ENCODE measurements around the gene TARDBP.
"Not testable (repeated sequence)": the region's sequence is repeated elsewhere in the genome, so short reads cannot be mapped to it uniquely, and the experiment has no call there.

Gene TARDBP

DNA sequence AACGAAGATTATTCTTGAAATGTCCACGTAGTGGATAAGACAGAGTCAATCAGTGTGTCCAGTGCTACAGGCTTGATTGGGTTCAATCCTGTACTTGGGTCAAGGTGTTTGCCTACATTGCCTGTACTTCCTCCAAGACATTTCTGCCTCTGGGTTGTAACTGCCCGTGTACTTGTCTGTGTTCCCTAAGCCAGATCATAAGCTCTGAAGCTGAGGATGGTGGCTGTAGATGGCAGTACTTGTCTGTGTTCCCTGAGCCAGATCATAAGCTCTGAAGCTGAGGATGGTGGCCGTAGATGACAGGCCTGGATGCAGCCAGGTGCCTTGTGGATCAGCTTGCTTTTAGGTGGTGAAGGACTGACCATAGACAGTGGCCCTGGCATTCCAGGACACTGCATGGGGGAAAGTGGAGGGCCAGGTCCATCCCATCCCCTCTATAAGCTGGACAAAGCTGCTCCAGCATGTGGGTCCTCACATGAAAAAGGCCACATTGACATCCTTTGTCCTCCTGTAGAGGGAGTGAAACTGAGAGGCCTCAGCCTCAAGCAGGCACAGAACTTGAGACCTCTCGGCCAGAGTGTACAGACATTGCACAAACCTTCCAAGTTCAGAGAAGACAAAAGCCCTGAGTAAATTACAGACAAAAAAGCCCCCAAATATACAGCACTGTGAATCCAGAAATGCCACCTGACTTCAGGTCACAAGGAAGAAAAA is 49.4 kb downstream of the TARDBP start:
- no peak for DNase-seq

DNA sequence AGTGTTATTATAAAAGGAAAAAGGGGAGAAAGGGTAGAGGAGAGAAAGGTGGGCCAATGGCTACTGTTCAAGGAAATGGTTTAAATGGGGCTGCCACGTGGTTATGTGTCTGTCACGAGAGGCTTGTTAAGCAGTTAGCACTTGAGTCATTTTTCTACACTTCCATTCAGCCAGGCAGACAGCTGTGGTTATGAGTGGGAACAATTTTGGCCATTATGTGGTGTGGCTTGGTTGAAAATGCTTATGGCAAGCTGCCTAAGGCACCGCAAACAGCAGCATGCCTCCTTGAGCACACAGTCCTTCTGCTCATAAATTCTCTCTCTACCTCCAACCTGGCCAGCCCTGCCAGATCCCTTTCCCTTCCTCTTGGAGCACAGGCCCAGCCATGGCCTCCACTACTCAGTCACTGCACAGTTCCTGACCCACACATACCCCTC is 50.5 kb downstream of the TARDBP start:
- no peak for DNase-seq

DNA sequence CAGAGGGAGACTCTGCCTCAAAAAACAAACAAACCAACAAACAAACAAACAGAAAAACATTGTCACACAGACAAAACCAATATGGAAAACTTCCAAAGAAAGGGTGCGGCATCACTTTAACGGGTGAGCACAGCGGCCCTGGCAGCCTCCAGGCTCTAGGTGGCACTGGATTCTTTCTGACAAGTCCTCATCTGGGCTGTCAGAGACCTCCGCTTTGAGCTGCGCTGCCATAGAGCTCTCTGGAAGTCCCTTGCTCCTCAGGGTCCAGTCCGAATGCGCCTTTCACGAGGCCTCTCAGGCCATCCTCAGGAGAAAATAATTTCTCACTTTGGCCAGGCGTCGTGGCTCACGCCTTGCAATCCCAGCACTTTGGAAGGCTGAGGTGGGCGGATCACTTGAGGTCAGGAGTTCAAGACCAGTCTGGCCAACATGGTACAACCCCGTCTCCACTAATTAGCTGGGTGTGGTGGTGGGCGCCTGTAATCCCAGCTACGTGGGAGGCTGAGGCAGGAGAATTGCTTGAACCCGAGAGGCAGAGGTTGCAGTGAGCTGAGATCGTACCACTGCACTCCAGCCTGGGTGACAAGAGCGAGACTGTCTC is 51.6 kb downstream of the TARDBP start:
- DNase-seq: not testable (repeated sequence)

DNA sequence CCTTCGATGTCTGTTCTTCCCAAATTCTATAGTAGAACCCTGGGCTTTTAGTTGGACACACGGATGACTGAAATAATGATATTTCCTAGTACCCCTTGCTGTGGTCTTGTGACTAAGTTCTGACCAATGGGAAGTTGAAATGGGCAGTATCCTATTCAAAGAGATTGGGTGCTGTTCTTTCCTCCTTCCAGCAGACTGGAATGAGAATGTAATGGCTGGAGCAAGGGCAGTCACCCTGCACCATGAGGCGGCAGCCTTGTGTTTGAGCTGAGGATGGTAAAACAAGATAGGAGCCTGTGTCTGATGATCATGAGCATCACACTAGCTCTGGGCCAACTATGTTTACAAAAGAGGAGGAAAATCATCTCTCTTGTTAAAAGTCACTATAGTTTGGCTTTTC is 52.5 kb downstream of the TARDBP start:
- DNase-seq: no peak

DNA sequence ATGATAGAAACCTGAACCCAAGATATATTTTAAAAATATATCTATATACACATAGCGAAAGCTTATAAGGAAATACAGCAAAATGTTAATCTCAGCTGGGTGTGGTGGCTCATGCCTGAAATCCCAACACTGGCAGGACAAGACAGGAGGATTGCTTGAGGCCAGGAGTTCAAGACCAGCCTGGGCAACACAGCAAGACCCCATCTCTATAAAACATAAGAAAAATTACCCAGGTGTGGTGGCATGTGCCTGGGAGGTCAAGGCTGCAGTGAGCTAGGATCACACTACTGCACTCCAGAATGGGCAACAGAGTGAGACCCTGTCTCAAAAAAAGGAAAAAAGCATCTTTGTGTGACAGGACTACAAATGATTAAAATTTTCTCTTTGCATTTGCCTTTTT is 53.3 kb downstream of the TARDBP start:
- no peak for DNase-seq

DNA sequence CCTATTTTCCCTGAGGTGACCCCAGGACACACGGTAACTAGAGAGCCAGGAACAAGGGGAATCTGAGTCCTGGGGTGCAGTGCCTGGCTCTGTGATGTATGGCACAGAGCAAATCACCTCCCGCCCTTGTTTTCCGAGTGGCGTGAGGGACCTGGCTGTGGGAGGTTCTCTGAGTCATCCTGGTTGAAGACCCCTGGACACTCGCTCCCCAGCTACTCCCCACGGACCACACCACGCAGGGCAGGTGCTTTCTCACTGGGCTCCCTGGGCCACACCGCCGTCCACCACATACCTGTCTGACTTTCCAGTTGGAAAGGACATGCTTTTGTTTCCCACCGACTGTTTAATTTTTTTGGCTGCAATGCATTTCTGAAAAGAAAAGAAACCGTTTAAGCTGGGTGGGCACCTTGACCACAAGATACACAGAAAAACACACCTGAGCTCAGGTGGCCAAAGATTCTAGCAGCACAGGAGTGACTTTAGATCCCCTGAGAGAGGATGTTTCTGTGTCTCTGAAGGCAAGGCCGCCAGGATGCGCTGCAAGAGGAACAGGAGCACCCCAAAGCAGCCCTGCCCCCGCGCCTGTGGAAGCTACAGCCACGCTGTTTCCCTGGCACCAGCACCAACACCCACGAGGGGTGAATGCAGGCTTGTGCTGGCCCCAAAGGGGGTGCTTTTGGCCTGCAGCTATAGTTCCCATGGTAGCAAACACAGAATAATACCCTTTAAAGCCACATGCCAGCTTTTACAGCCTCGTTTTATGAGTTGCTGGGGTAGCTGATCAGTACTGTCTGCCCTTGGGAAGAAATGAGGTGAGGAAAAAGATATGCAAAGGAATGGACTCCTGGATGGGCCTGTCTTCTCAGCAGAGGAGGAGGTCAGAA is 55.5 kb downstream of the TARDBP start:
- no peak for DNase-seq

DNA sequence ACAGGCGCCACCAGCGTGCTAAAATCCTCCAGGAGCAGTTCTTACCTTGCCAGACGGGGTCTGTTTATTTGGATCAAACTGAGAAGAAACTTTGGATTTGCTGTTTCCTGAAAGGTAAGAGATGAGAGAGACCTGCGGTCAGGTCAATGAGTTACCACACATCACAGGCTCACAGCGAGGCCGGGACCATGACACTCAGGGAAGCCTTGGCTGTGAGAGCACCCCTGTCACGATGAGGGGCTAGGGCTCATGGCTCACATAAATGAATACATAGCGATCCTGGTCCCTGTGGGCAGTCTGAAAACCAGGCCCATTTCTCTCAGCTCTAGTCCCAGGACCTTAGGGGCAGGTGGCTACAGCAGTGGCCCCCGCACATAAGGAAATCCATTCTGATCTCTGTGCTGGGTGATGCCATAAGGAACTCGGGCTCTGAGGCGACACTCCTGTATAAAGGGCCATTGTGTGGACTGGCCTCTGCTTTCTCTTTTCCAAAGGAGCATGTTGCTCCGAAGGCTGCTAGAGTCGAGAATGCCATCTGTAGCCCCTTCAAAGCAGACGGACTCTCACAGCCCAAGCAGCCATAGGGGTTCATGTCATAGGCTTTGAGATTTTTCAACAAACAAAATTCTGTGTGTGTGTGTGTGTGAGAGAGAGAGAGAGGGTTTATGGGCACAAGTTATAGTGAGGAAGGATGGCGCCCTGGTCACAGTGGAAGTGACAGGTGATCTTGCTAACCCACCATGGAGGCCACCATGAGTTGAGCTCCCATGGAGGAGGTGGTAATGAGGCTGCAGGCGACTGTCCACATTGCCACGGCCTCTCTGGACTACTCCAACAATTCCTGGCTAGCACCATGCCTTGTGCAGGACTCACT is 56.4 kb downstream of the TARDBP start:
- DNase-seq: no peak

DNA sequence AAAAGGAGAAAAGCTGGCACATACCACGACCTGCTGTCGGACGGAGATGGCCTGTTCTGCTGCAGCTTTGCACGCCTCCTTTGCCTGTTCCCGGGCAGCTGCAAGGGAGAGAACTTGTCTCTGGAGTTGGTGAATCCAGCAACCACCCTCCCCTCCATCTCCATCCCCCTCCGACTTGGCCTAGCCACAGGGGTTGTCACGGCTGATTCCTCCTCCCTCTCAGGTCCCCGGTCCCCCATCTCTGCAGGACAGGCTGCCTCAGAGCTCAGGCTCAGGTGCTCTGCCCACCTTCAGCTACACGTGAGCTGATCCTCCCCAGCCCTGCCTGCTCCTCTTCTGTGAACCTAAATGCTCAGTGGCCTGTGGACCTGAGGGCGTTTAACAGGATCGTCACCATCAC is 58.4 kb downstream of the TARDBP start:
- no peak for DNase-seq

DNA sequence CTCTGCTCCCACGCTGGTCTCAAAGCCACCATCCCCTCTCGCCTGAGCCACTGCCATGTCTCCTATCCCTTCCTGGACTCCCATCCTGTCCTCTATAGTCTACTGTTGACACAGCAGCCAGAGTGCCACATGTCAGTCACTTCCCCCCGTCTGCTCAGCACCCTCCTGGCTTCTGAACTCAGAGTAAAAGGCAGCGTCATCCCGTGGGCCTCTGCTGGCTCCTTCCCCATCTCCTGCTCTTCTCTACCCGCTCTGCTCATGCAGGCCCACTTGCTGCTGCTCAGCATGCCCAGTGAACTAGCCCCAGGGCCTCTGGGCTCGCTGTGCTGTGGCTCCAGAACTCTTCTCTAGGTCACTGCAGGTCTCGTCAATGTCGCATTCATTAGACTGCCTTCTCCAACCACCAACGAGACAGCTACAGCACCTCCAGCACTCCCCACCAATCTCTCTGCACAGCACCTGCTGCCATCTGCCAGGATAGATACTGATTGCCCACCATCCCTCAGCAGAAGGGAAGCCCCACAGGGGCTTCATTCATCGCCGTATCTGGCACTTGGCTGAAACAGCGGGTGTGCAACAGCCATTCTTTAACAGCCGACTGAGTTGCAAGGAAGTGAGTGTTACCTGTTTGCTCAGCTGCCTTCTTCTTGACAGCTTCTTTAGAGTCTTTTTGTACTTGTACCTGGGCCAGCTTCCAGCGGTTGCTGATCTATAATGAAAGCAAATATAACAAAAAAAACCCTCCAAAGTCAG is 59.2 kb downstream of the TARDBP start:
- DNase-seq: no peak

DNA sequence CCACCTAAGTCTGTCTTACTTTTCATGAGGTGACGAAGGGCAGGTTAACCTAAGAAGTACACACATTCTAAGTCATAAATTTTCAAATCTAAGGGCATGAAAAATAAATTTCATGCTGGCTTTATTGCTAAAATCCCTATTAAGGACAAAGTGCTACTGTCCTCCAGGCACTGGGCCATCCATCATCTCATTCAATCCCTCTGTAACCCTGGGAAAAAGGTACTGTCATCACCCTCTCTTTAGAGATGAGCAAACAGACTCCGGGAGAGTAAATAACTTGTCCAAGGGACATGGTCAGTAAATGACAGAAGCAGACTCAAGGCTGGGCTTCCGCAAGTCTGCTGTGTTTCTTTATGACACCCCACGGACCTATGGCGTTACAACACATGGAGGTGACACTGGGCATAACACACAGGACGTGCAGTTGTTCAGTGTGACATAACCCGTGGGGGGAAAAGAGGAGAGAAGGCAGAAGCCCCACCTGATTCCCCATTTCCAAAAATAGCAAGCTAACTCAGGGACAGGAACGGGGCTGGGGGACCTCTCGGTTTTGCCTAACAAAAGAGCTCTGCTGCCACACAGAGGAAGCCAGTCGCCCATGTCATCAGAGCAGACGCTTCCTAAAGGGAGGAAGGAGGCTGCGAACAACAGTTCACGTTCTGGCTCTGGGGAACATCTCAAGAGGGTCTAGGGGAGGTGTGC is 59.9 kb downstream of the TARDBP start:
- no peak for DNase-seq

DNA sequence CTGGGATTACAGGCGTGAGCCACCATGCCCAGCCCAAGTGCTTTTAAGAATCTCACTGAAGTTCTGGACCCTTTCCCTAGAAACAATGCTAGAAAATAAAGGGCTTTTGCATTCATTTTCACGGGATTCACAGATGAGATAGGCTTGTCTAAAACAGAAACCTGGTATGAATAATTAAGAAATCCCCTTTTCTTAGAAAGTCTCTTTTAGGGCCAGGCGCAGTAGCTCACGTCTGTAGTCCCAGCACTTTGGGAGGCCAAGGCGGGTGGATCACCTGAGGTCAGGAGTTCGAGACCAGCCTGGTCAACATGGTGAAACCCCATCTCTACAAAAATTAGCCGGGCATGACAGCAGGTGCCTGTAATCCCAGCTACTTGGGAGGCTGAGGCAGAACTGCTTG is 60.9 kb downstream of the TARDBP start:
- DNase-seq: not testable (repeated sequence)
